Islet of Langerhans (tissue), 1 donor: ENCODE measurements around the gene MEGF10.

Experiments used
- FAIRE-seq: peaks from one replicate; lab custom pipeline; 2011; peaks lifted over from hg19 to GRCh38; lab: Jason Lieb, UNC

The MEGF10 gene

GRCh38 chr5:127411381-127411780, 120.8 kb downstream of the MEGF10 start:
- FAIRE-seq = no peak

- FAIRE-seq = no peak
Observed at GRCh38 chr5:127412698-127413097, 122.1 kb downstream of the MEGF10 start.

GRCh38 chr5:127415034-127415433, 124.4 kb downstream of the MEGF10 start:
- FAIRE-seq = no peak

- FAIRE-seq = no peak
Observed at GRCh38 chr5:127416906-127417305, 126.3 kb downstream of the MEGF10 start.

GRCh38 chr5:127417528-127417927, 126.9 kb downstream of the MEGF10 start:
- no peak for FAIRE-seq

- no peak for FAIRE-seq
Observed at GRCh38 chr5:127418367-127418766, 127.8 kb downstream of the MEGF10 start.

- FAIRE-seq = no peak
Observed at GRCh38 chr5:127418974-127419682, 128.5 kb downstream of the MEGF10 start.

- FAIRE-seq = no peak
Observed at GRCh38 chr5:127419683-127420257, 129.2 kb downstream of the MEGF10 start.

- no peak for FAIRE-seq
Observed at GRCh38 chr5:127420758-127421157, 130.2 kb downstream of the MEGF10 start.

GRCh38 chr5:127421471-127421870, 130.9 kb downstream of the MEGF10 start:
- no peak for FAIRE-seq

- FAIRE-seq = no peak
Observed at GRCh38 chr5:127423173-127423798, 132.7 kb downstream of the MEGF10 start.

GRCh38 chr5:127425037-127425436, 134.4 kb downstream of the MEGF10 start:
- no peak for FAIRE-seq

- FAIRE-seq = no peak
Observed at GRCh38 chr5:127425868-127426267, 135.3 kb downstream of the MEGF10 start.

GRCh38 chr5:127426661-127427060, 136.1 kb downstream of the MEGF10 start:
- no peak for FAIRE-seq

GRCh38 chr5:127428276-127428675, 137.7 kb downstream of the MEGF10 start:
- no peak for FAIRE-seq

- no peak for FAIRE-seq
Observed at GRCh38 chr5:127428748-127429147, 138.2 kb downstream of the MEGF10 start.

- no peak for FAIRE-seq
Observed at GRCh38 chr5:127429928-127430327, 139.3 kb downstream of the MEGF10 start.

GRCh38 chr5:127430627-127431026, 140.0 kb downstream of the MEGF10 start:
- FAIRE-seq = no peak

- no peak for FAIRE-seq
Observed at GRCh38 chr5:127431977-127432585, 141.5 kb downstream of the MEGF10 start.

GRCh38 chr5:127433526-127433925, 142.9 kb downstream of the MEGF10 start:
- no peak for FAIRE-seq

GRCh38 chr5:127434588-127434987, 144.0 kb downstream of the MEGF10 start:
- no peak for FAIRE-seq

GRCh38 chr5:127435821-127436220, 145.2 kb downstream of the MEGF10 start:
- FAIRE-seq = no peak

GRCh38 chr5:127439644-127440043, 149.0 kb downstream of the MEGF10 start:
- FAIRE-seq = no peak
